ENCODE data around the gene CTTNBP2.

The CTTNBP2 gene

GRCh38 chr7:117672453-117672852, 200.8 kb downstream of the CTTNBP2 start:
- Histone ChIP-seq H3K4me3 (ENCODE audit: low read depth, low read length) (no peak overlapping the region), H3K4me1 (ENCODE audit: control insufficient read depth, insufficient read depth, low read length) (peaks cover 51% of the 10 kb centered on the region), H3K27ac (ENCODE audit: low read depth, low read length) (no peak overlapping the region), H3K9me3 (ENCODE audit: control insufficient read depth, insufficient read depth, low read depth, low read length) (no peaks in the 10 kb centered on the region), H3K27me3 (ENCODE audit: control insufficient read depth, insufficient read depth, low read length) (no peaks in the 10 kb centered on the region), H3K36me3 (ENCODE audit: control insufficient read depth, insufficient read depth, low read length) (no peaks in the 10 kb centered on the region), H3K9ac (ENCODE audit: low read length) (no peak overlapping the region)

DNA sequence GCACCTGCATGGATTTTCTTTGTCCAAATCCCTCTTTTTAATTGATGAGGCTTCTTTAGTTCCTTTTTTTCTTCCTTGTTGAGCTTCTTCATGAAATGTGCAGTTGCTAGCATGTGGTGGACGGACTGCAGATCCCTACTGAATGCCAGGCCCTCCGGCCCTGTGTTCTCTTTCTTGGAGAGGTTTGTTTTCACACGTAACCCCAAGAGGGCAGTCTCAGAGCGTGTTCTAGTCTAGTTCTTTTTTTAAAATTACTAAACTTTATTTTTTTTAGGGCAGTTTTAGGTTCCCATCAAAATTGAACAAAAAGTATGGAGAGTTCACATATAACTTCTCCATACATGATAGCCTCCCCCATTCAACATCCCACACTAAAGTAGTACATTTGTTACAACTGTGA, 203.4 kb downstream of the CTTNBP2 start:
- no peak overlapping the region for H3K9ac ChIP-seq (ENCODE audit: low read length)
- H3K27me3 ChIP-seq (ENCODE audit: control insufficient read depth, insufficient read depth, low read length), result no peaks in the 10 kb centered on the region
- H3K36me3 ChIP-seq (ENCODE audit: control insufficient read depth, insufficient read depth, low read length), result no peaks in the 10 kb centered on the region
- H3K4me3 ChIP-seq (ENCODE audit: low read depth, low read length), result no peak overlapping the region
- no peak overlapping the region for H3K27ac ChIP-seq (ENCODE audit: low read depth, low read length)
- no peaks in the 10 kb centered on the region for H3K9me3 ChIP-seq (ENCODE audit: control insufficient read depth, insufficient read depth, low read depth, low read length)
- H3K4me1 ChIP-seq (ENCODE audit: control insufficient read depth, insufficient read depth, low read length), result peaks cover 36% of the 10 kb centered on the region

GRCh38 chr7:117667456-117667855, 205.8 kb downstream of the CTTNBP2 start:
- no peaks in the 10 kb centered on the region for H3K36me3 ChIP-seq (ENCODE audit: control insufficient read depth, insufficient read depth, low read length)
- no peaks in the 10 kb centered on the region for H3K9me3 ChIP-seq (ENCODE audit: control insufficient read depth, insufficient read depth, low read depth, low read length)
- H3K9ac ChIP-seq (ENCODE audit: low read length), result no peak overlapping the region
- no peak overlapping the region for H3K27ac ChIP-seq (ENCODE audit: low read depth, low read length)
- no peaks in the 10 kb centered on the region for H3K27me3 ChIP-seq (ENCODE audit: control insufficient read depth, insufficient read depth, low read length)
- H3K4me3 ChIP-seq (ENCODE audit: low read depth, low read length), result no peak overlapping the region
- peaks cover 13% of the 10 kb centered on the region; the same call in 1 of the 2 replicates for H3K4me1 ChIP-seq (ENCODE audit: control insufficient read depth, insufficient read depth, low read length)

GRCh38 chr7:117666689-117667088, 206.6 kb downstream of the CTTNBP2 start:
- H3K9ac ChIP-seq (ENCODE audit: low read length), result no peak overlapping the region
- H3K9me3 ChIP-seq (ENCODE audit: control insufficient read depth, insufficient read depth, low read depth, low read length), result no peaks in the 10 kb centered on the region
- no peak overlapping the region for H3K27ac ChIP-seq (ENCODE audit: low read depth, low read length)
- peaks cover 9% of the 10 kb centered on the region; the same call in 1 of the 2 replicates for H3K4me1 ChIP-seq (ENCODE audit: control insufficient read depth, insufficient read depth, low read length)
- no peak overlapping the region for H3K4me3 ChIP-seq (ENCODE audit: low read depth, low read length)
- no peaks in the 10 kb centered on the region for H3K36me3 ChIP-seq (ENCODE audit: control insufficient read depth, insufficient read depth, low read length)
- H3K27me3 ChIP-seq (ENCODE audit: control insufficient read depth, insufficient read depth, low read length), result no peaks in the 10 kb centered on the region

DNA sequence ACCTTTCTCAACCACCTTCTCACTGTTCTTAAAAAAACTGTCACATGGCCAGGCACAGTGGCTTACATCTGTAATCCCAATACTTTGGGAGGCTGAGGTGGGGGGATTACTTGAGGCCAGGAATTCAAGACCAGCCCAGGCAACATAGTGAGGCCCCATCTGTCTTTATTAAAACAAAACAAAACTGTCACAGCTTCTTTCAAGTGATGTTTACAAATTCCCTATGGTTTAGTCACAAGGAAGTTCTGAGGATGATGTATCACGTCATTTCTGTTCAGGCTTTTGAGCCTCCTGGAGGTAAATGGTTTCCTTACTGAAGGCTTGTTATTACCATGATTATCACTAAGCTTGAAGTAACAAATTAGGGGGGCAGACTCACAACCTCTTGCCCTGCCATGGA, 207.2 kb downstream of the CTTNBP2 start:
- no peaks in the 10 kb centered on the region for H3K9me3 ChIP-seq (ENCODE audit: control insufficient read depth, insufficient read depth, low read depth, low read length)
- H3K4me1 ChIP-seq (ENCODE audit: control insufficient read depth, insufficient read depth, low read length), result peaks cover 5% of the 10 kb centered on the region; the same call in 1 of the 2 replicates
- no peak overlapping the region for H3K27ac ChIP-seq (ENCODE audit: low read depth, low read length)
- no peaks in the 10 kb centered on the region for H3K27me3 ChIP-seq (ENCODE audit: control insufficient read depth, insufficient read depth, low read length)
- no peak overlapping the region for H3K4me3 ChIP-seq (ENCODE audit: low read depth, low read length)
- H3K36me3 ChIP-seq (ENCODE audit: control insufficient read depth, insufficient read depth, low read length), result no peaks in the 10 kb centered on the region
- no peak overlapping the region for H3K9ac ChIP-seq (ENCODE audit: low read length)

GRCh38 chr7:117665368-117665767, 207.9 kb downstream of the CTTNBP2 start:
- H3K27ac ChIP-seq (ENCODE audit: low read depth, low read length), result no peak overlapping the region
- H3K9ac ChIP-seq (ENCODE audit: low read length), result no peak overlapping the region
- peaks cover 5% of the 10 kb centered on the region; the same call in 1 of the 2 replicates for H3K4me1 ChIP-seq (ENCODE audit: control insufficient read depth, insufficient read depth, low read length)
- no peaks in the 10 kb centered on the region for H3K27me3 ChIP-seq (ENCODE audit: control insufficient read depth, insufficient read depth, low read length)
- no peaks in the 10 kb centered on the region for H3K36me3 ChIP-seq (ENCODE audit: control insufficient read depth, insufficient read depth, low read length)
- H3K4me3 ChIP-seq (ENCODE audit: low read depth, low read length), result no peak overlapping the region
- H3K9me3 ChIP-seq (ENCODE audit: control insufficient read depth, insufficient read depth, low read depth, low read length), result no peaks in the 10 kb centered on the region

DNA sequence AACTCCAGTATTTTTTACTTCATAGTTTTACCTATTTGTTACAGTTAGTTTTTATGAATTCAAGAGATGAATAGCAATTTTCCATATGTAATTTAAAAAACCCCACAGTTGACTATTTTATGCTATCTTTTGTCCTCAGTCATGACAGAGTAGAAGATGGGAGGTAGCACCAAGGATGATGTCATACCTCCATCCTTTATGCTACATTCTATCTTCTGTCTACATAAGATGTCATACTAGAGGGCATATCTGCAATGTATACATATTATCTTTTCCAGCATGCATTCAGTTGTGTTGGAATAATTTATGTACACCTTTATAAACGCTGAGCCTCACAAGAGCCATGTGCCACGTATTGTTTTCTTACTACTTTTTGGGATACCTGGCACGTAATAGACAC, 209.2 kb downstream of the CTTNBP2 start:
- no peaks in the 10 kb centered on the region for H3K36me3 ChIP-seq (ENCODE audit: control insufficient read depth, insufficient read depth, low read length)
- no peaks in the 10 kb centered on the region for H3K4me1 ChIP-seq (ENCODE audit: control insufficient read depth, insufficient read depth, low read length)
- no peaks in the 10 kb centered on the region for H3K27me3 ChIP-seq (ENCODE audit: control insufficient read depth, insufficient read depth, low read length)
- no peak overlapping the region for H3K4me3 ChIP-seq (ENCODE audit: low read depth, low read length)
- no peak overlapping the region for H3K27ac ChIP-seq (ENCODE audit: low read depth, low read length)
- no peaks in the 10 kb centered on the region for H3K9me3 ChIP-seq (ENCODE audit: control insufficient read depth, insufficient read depth, low read depth, low read length)
- H3K9ac ChIP-seq (ENCODE audit: low read length), result no peak overlapping the region

DNA sequence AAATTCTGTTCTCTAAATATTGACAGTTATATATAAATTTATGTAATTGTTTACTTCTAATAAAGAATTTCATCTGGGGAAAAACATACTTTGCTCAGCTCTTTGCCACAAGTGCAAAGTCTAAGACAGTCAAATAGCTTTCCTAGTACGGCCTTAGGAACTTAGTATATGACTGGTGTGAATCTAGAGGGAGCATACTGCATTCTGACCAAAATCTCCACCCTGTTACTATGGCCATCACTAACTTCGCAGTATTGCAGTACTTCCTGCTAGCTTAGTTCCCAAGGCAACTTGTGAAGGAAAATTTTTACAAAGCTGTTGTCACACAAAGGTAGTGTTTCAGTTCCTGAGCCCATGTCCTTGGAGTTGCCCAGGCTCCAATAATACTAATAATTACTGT, 211.9 kb downstream of the CTTNBP2 start:
- Histone ChIP-seq H3K27me3 (ENCODE audit: control insufficient read depth, insufficient read depth, low read length) (no peaks in the 10 kb centered on the region), H3K4me3 (ENCODE audit: low read depth, low read length) (no peak overlapping the region), H3K9ac (ENCODE audit: low read length) (no peak overlapping the region), H3K36me3 (ENCODE audit: control insufficient read depth, insufficient read depth, low read length) (no peaks in the 10 kb centered on the region), H3K9me3 (ENCODE audit: control insufficient read depth, insufficient read depth, low read depth, low read length) (no peaks in the 10 kb centered on the region), H3K4me1 (ENCODE audit: control insufficient read depth, insufficient read depth, low read length) (no peaks in the 10 kb centered on the region), H3K27ac (ENCODE audit: low read depth, low read length) (no peak overlapping the region)
